H1 (cell line): Measurements from ENCODE around the gene ESRRB. TPM values are rescaled to one million over a fixed set of nuclear protein-coding genes. Genes with fewer than 3 reads are reported as not detected.

Source experiments
- CTCF ChIA-PET: fragments of 300-600 bp; sonication (Branson Sonifier 250); formaldehyde crosslinking; loops from one replicate; lab custom pipeline; 2021; ENCODE audit not compliant: partially characterized antibody; lab: Charles Lee
- POLR2A ChIA-PET: fragments of 300-600 bp; sonication (Branson Sonifier 250); formaldehyde crosslinking; loops from one replicate; lab custom pipeline; 2021; ENCODE audit warnings: inconsistent platforms; ENCODE audit not compliant: partially characterized antibody; lab: Charles Lee
- DNase-seq, 2 experiments: peaks; one replicate each; pipeline versions ENCODE4 v3.0.0 to v3.0.0-alpha.2; 2010 to 2022; ENCODE audit warnings: low spot score in 2 of 2, low read depth in 1 of 2, mixed read lengths in 1 of 2
- FAIRE-seq: peaks from 2 replicates; lab custom pipeline; 2011; peaks lifted over from hg19 to GRCh38; lab: Jason Lieb, UNC
- H2AFZ ChIP-seq: 2 replicates; pipeline ENCODE4 v1.8.1; 2012; ENCODE audit warnings: low read length, inconsistent platforms
- H2AK5ac ChIP-seq: 2 replicates; pipeline ENCODE4 v1.6.1; 2013; ENCODE audit warnings: low read depth, low read length
- H2BK120ac ChIP-seq: replicated peaks from 2 replicates; pipeline ENCODE3; 2013; ENCODE audit warnings: low read depth, low read length, inconsistent platforms
- H2BK12ac ChIP-seq: 2 replicates; pipeline ENCODE4 v1.6.1; 2013; ENCODE audit warnings: low read depth, low read length
- H2BK15ac ChIP-seq: 2 replicates; pipeline ENCODE4 v1.6.1; 2013; ENCODE audit warnings: low read length
- H2BK20ac ChIP-seq: 2 replicates; pipeline ENCODE4 v1.6.1; 2013; ENCODE audit warnings: low read length
- H2BK5ac ChIP-seq: 2 replicates; pipeline ENCODE4 v1.6.1; 2013; ENCODE audit warnings: low read depth, low read length
- H3K14ac ChIP-seq: 2 replicates; pipeline ENCODE4 v1.6.1; 2013; ENCODE audit warnings: inconsistent platforms; ENCODE audit not compliant: insufficient read length
- H3K18ac ChIP-seq: 2 replicates; pipeline ENCODE4 v1.6.1; 2013; ENCODE audit warnings: low read length; ENCODE audit errors: extremely low read depth
- H3K23ac ChIP-seq: 2 replicates; pipeline ENCODE4 v1.6.1; 2013; ENCODE audit warnings: inconsistent platforms; ENCODE audit not compliant: insufficient read length
- H3K23me2 ChIP-seq: 2 replicates; pipeline ENCODE4 v1.6.1; 2013; ENCODE audit warnings: low read depth, low read length
- H3K27ac ChIP-seq: 2 replicates; pipeline ENCODE4 v1.6.1; 2011; ENCODE audit warnings: low read depth, low read length, inconsistent platforms
- H3K27me3 ChIP-seq, 4 experiments: replicated peaks in 1 of 4; 1 replicate in 1 of 4; 2 replicates in 3 of 4; pipeline versions ENCODE4 v1.6.1 to v1.8.1; 2011 to 2013; ENCODE audit warnings: low read length in 3 of 4, mild to moderate bottlenecking in 3 of 4, inconsistent platforms in 2 of 4, mixed read lengths in 2 of 4, moderate library complexity in 1 of 4; ENCODE audit not compliant: control insufficient read depth in 3 of 4, insufficient read depth in 3 of 4; ENCODE audit errors: extremely low read depth in 1 of 4
- H3K36me3 ChIP-seq, 4 experiments: 2 replicates each; pipeline versions ENCODE4 v1.6.1 to v1.8.1; 2011 to 2013; ENCODE audit warnings: mild to moderate bottlenecking in 4 of 4, low read length in 3 of 4, moderate library complexity in 2 of 4, control low read depth in 1 of 4, inconsistent platforms in 1 of 4; ENCODE audit not compliant: insufficient read depth in 4 of 4, control insufficient read depth in 2 of 4
- H3K4ac ChIP-seq: replicated peaks from 2 replicates; pipeline ENCODE3; 2013; ENCODE audit warnings: low read length, low read depth, mixed read lengths, inconsistent platforms; ENCODE audit not compliant: insufficient read length
- H3K4me1 ChIP-seq, 4 experiments: replicated peaks in 1 of 4; 1 replicate in 1 of 4; 2 replicates in 3 of 4; pipeline versions ENCODE4 v1.6.1 to v1.8.1; 2011 to 2013; ENCODE audit warnings: low read length in 3 of 4, inconsistent platforms in 2 of 4, mixed read lengths in 1 of 4; ENCODE audit not compliant: insufficient read depth in 4 of 4, control insufficient read depth in 3 of 4
- H3K4me2 ChIP-seq, 2 experiments: 2 replicates each; pipeline versions ENCODE4 v1.6.1 to v1.8.1; 2011 to 2013; ENCODE audit warnings: low read depth in 2 of 2, low read length in 2 of 2, control low read depth in 1 of 2, inconsistent platforms in 1 of 2, mild to moderate bottlenecking in 1 of 2; ENCODE audit not compliant: insufficient read depth in 1 of 2
- H3K4me3 ChIP-seq, 4 experiments: fragments of 200-600, 300-600 bp in 1 of 4; sonication (generic), shearing (Covaris generic), sonication (Bioruptor Twin) in 1 of 4; 2 replicates each; pipeline versions ENCODE4 v1.5.1 to v1.8.1; 2011 to 2016; ENCODE audit warnings: low read length in 4 of 4, low read depth in 3 of 4, control low read depth in 2 of 4, inconsistent platforms in 2 of 4, mild to moderate bottlenecking in 2 of 4, mixed read lengths in 1 of 4, moderate library complexity in 1 of 4; ENCODE audit not compliant: insufficient read depth in 2 of 4; ENCODE audit errors: extremely low read depth in 1 of 4
- H3K56ac ChIP-seq: replicated peaks from 2 replicates; pipeline ENCODE3; 2013; ENCODE audit warnings: low read depth, mild to moderate bottlenecking, mixed read lengths, low read length, inconsistent platforms; ENCODE audit not compliant: insufficient read length
- H3K79me1 ChIP-seq: 2 replicates; pipeline ENCODE4 v1.6.1; 2013; ENCODE audit warnings: low read depth, low read length, control low read depth
- H3K79me2 ChIP-seq, 2 experiments: 2 replicates each; pipeline versions ENCODE4 v1.6.1 to v1.8.1; 2012 to 2013; ENCODE audit warnings: low read length in 2 of 2, mild to moderate bottlenecking in 2 of 2, inconsistent platforms in 1 of 2; ENCODE audit not compliant: insufficient read depth in 2 of 2, control insufficient read depth in 1 of 2
- H3K9ac ChIP-seq, 4 experiments: replicated peaks in 1 of 4; 1 replicate in 1 of 4; 2 replicates in 3 of 4; pipeline versions ENCODE4 v1.6.1 to v1.8.1; 2011 to 2013; ENCODE audit warnings: low read depth in 3 of 4, low read length in 3 of 4, control low read depth in 2 of 4, mild to moderate bottlenecking in 2 of 4, moderate library complexity in 2 of 4, inconsistent platforms in 1 of 4; ENCODE audit errors: extremely low read depth in 1 of 4
- H3K9me3 ChIP-seq, 2 experiments: 2 replicates each; pipeline versions ENCODE4 v1.6.1 to v1.8.1; 2012 to 2013; ENCODE audit warnings: mild to moderate bottlenecking in 2 of 2, moderate library complexity in 2 of 2, control low read depth in 1 of 2, inconsistent platforms in 1 of 2, low read depth in 1 of 2, low read length in 1 of 2, mixed read lengths in 1 of 2; ENCODE audit not compliant: insufficient read depth in 2 of 2
- H4K20me1 ChIP-seq, 2 experiments: replicated peaks in 1 of 2; 2 replicates each; pipeline versions ENCODE3 to v1.8.1; 2011 to 2013; ENCODE audit warnings: inconsistent platforms in 2 of 2, low read length in 2 of 2, mild to moderate bottlenecking in 1 of 2; ENCODE audit not compliant: insufficient read depth in 2 of 2, control insufficient read depth in 1 of 2
- H4K5ac ChIP-seq: 2 replicates; pipeline ENCODE4 v1.6.1; 2013; ENCODE audit warnings: low read length, low read depth, mixed read lengths, inconsistent platforms; ENCODE audit not compliant: insufficient read length
- H4K8ac ChIP-seq: 2 replicates; pipeline ENCODE4 v1.8.0; 2013; ENCODE audit warnings: mild to moderate bottlenecking, moderate library complexity, low read length, inconsistent platforms; ENCODE audit not compliant: insufficient read depth; ENCODE audit errors: extremely low read depth
- H4K91ac ChIP-seq: replicated peaks from 2 replicates; pipeline ENCODE3; 2013; ENCODE audit warnings: low read length, mixed read lengths, inconsistent platforms; ENCODE audit not compliant: insufficient read length
- BACH1 ChIP-seq: IDR thresholded peaks from 2 replicates; pipeline ENCODE4 v1.6.1; 2012; ENCODE audit warnings: low read length, improper control_type of control experiment
- BRCA1 ChIP-seq: IDR thresholded peaks from 2 replicates; pipeline ENCODE4 v1.6.1; 2012; ENCODE audit warnings: low read depth, low read length, improper control_type of control experiment
- CEBPB ChIP-seq: IDR thresholded peaks from 2 replicates; pipeline ENCODE4 v1.6.1; 2012; ENCODE audit warnings: low read depth, low read length
- GABPA ChIP-seq: IDR thresholded peaks from 2 replicates; pipeline ENCODE4 v1.6.1; 2011; ENCODE audit warnings: mild to moderate bottlenecking, low read length, moderate library complexity, borderline replicate concordance; ENCODE audit not compliant: insufficient read depth
- GTF2F1 ChIP-seq: IDR thresholded peaks from 2 replicates; pipeline ENCODE4 v1.6.1; 2012; ENCODE audit warnings: low read depth, low read length, improper control_type of control experiment, borderline replicate concordance
- NANOG ChIP-seq: IDR thresholded peaks from 2 replicates; pipeline ENCODE4 v1.6.1; 2011; ENCODE audit warnings: low read length, low read depth, mild to moderate bottlenecking, inconsistent platforms; ENCODE audit not compliant: insufficient read depth, poor library complexity, severe bottlenecking
- SIN3A ChIP-seq, 2 experiments: IDR thresholded peaks in 1 of 2; conservative IDR thresholded peaks in 1 of 2; 2 replicates each; pipeline ENCODE4 v1.6.1; 2011 to 2012; ENCODE audit warnings: low read length in 2 of 2, improper control_type of control experiment in 1 of 2, low read depth in 1 of 2, mild to moderate bottlenecking in 1 of 2
- SIRT6 ChIP-seq: IDR thresholded peaks from one replicate; pipeline ENCODE4 v1.7.1; 2012; ENCODE audit warnings: low read length, inconsistent platforms
- TEAD4 ChIP-seq: IDR thresholded peaks from 2 replicates; pipeline ENCODE4 v1.6.1; 2012; ENCODE audit warnings: low read depth, low read length, inconsistent platforms, mixed read lengths
- WGBS, 2 experiments: shearing (Covaris generic) in 1 of 2; methylation state at CpG; one replicate each; pipeline versions ENCODE4 v1.1.6 to v1.1.7; 2013 to 2015; ENCODE audit warnings: low lambda C conversion rate in 2 of 2, mixed read lengths in 2 of 2, inconsistent platforms in 1 of 2, low coverage in 1 of 2, missing lambda C conversion rate in 1 of 2; ENCODE audit not compliant: insufficient replicate concordance in 2 of 2, insufficient coverage in 1 of 2, insufficient read length in 1 of 2; ENCODE audit errors: extremely low coverage in 1 of 2, missing lambda C conversion rate in 1 of 2; 5-methylcytosine and 5-hydroxymethylcytosine counted together
- polyA plus RNA-seq, 7 experiments: library from polyadenylated mRNA; depleted of rRNA in 3 of 7; stranded (reverse) in 5 of 7; unstranded in 2 of 7; fragments of >200 nt in 5 of 7; fragments of 200-250 nt in 2 of 7; gene quantifications; 1 replicate in 5 of 7; 2 replicates in 1 of 7; 4 replicates in 1 of 7; pipeline versions ENCODE4 v1.2.1 to v1.2.3, GENCODE V29; 2011 to 2013; ENCODE audit warnings: missing spikeins in 2 of 7, mixed read lengths in 2 of 7
- total RNA-seq: library from RNA; stranded (reverse); fragmentation: NEBNext Ultra II Directional; extraction: Animal tissue kit (Norgen Biotek cat#: 25700); gene quantifications from 2 replicates; pipeline ENCODE4 v1.2.1, GENCODE V29; 2021

ESRRB gene
- total and polyA plus RNA-seq, 2 of the 8 experiments (the other 6 are each of a cell fraction or from before 2014, with no cell fraction given), result 0.29 to 0.45 TPM

- Histone ChIP-seq H4K5ac (no peak overlapping the region), H3K27me3 (peaks cover 0 to 3% (median 0%) of the 10 kb centered on the region in 4 experiments; a peak in 3 of 7 replicates), H3K4me3 (no peak overlapping the region), H3K4me1 (peaks cover 0 to 21% (median 9%) of the 10 kb centered on the region in 4 experiments; a peak in 5 of 7 replicates), H3K23ac (no peak overlapping the region), H2AK5ac (no peak overlapping the region), H3K9ac (no peak overlapping the region), H2AFZ (no peak overlapping the region), H3K14ac (no peak overlapping the region), H3K9me3 (no peaks in the 10 kb centered on the region), H3K79me2 (no peaks in the 10 kb centered on the region), H2BK12ac (no peak overlapping the region), H4K91ac (no peak overlapping the region), H3K23me2 (peaks cover 4% of the 10 kb centered on the region; the same call in 1 of the 2 replicates), H4K8ac (no peak overlapping the region), H3K79me1 (no peaks in the 10 kb centered on the region), H3K56ac (no peak overlapping the region), H2BK120ac (no peak overlapping the region), H3K27ac (no peak overlapping the region), H2BK5ac (no peak overlapping the region), H3K4ac (no peak overlapping the region), H3K36me3 (no peaks in the 10 kb centered on the region), H2BK15ac (no peak overlapping the region), H2BK20ac (no peak overlapping the region), H4K20me1 (peaks cover 0 to 1% of the 10 kb centered on the region in 2 experiments), H3K4me2 (no peak overlapping the region; a peak in 1 of 4 replicates), H3K18ac (no peak overlapping the region; the same call in 1 of the 2 replicates)
- ChIA-PET POLR2A (interaction anchor here (0.7 kb wide), 1 partner anchor 12 kb away, joined by 3 read pairs; no protein-coding TSS in a partner anchor), CTCF (interaction anchor here (0.8 kb wide), 1 partner anchor 18 kb away, joined by 3 read pairs; no protein-coding TSS in a partner anchor)
- no peak for DNase-seq
- TF ChIP-seq TEAD4, result no peak
- TF ChIP-seq GABPA, result no peak
- no peak for TF ChIP-seq BACH1
- no peak for TF ChIP-seq SIRT6
- no peak for TF ChIP-seq SIN3A (conservative IDR thresholded peaks at IDR 0.05 in 1 of 2, IDR thresholded peaks at IDR 0.05 in 1 of 2; ENCODE audit: low read depth in 1 of 2, low read length in 2 of 2)
- TF ChIP-seq BRCA1, result no peak
- TF ChIP-seq CEBPB, result no peak
- no peak for TF ChIP-seq NANOG
- TF ChIP-seq GTF2F1, result no peak
- 70% methylated on average over 11 of the region's 11 CpGs; no CpG with 5 or more reads in 1 of the 2 experiments for WGBS, 2 experiments
- no peak for FAIRE-seq
Measured at GRCh38 chr14:76334316-76334715, 41.6 kb upstream of the ESRRB start.
